Measurements from ENCODE around the gene APOA1.

The APOA1 gene

GRCh38 chr11:116788534-116788933 is 48.9 kb downstream of the APOA1 start:
- no peak for DNase-seq (ENCODE audit: low read depth)

GRCh38 chr11:116787786-116788486 is 49.5 kb downstream of the APOA1 start, which contains the start of gene ZPR1:
Gene ZPR1 (minus strand): TSS chr11:116788023. CDS start chr11:116787990, 33 bp downstream.
- peak; percentile 77 for DNase-seq (ENCODE audit: low read depth)

- no peak for DNase-seq (ENCODE audit: low read depth)
Measured at GRCh38 chr11:116787436-116787785, 50.0 kb downstream of the APOA1 start.

GRCh38 chr11:116786966-116787365 is 50.5 kb downstream of the APOA1 start:
- DNase-seq (ENCODE audit: low read depth): no peak

- DNase-seq (ENCODE audit: low read depth): no peak
Measured at GRCh38 chr11:116786326-116786725, 51.1 kb downstream of the APOA1 start.

All from stimulated activated CD8-positive, alpha-beta memory T cell treated with anti-CD3 and anti-CD28 coated beads, Interleukin-12 subunit alpha, Interleukin-12 subunit beta, amount 100 ng/mL, for 1 hour (primary cell).